K562 (cell line): ENCODE results near the gene LENG9.

Source experiments
- BRF1 ChIP-seq: IDR thresholded peaks from 3 replicates; pipeline ENCODE4 v1.6.1; 2011; ENCODE audit warnings: borderline replicate concordance, mild to moderate bottlenecking; ENCODE audit not compliant: insufficient read length; ENCODE audit errors: extremely low read depth
- CREB1 ChIP-seq, 2 experiments: sonication (generic) in 1 of 2; formaldehyde crosslinking in 1 of 2; IDR thresholded peaks; 2 replicates each; pipeline versions ENCODE4 v1.6.1 to v1.8.0; 2012 to 2022; ENCODE audit warnings: inconsistent platforms in 1 of 2, mild to moderate bottlenecking in 1 of 2, missing genetic modification reagents in 1 of 2, moderate library complexity in 1 of 2
- EZH2 ChIP-seq: IDR thresholded peaks from 2 replicates; pipeline ENCODE4 v1.6.1; 2012; ENCODE audit warnings: low read depth, mild to moderate bottlenecking, inconsistent platforms, low read length, borderline replicate concordance
- MTA1 ChIP-seq: fragments of 450-650 bp; IDR thresholded peaks from 2 replicates; pipeline ENCODE4 v1.6.1; 2017; ENCODE audit warnings: borderline replicate concordance
- TAF1 ChIP-seq: IDR thresholded peaks from 2 replicates; pipeline ENCODE4 v1.6.1; 2011; ENCODE audit warnings: mild to moderate bottlenecking, low read length, moderate library complexity; ENCODE audit not compliant: insufficient read depth, control insufficient read depth, severe bottlenecking; ENCODE audit errors: extremely low read depth
- TCF7L2 ChIP-seq: fragments of 150-350 bp; IDR thresholded peaks from 2 replicates; pipeline ENCODE4 v1.6.1; 2016; ENCODE audit warnings: low read depth, mild to moderate bottlenecking, low read length, moderate library complexity
- TRIM28 ChIP-seq: fragments of 450-650 bp; IDR thresholded peaks from 2 replicates; pipeline ENCODE4 v1.6.1; 2017
- ZNF184 ChIP-seq: sonication (generic); formaldehyde crosslinking; IDR thresholded peaks from 2 replicates; pipeline ENCODE4 v1.5.0; 2020; ENCODE audit warnings: missing genetic modification reagents

DNA sequence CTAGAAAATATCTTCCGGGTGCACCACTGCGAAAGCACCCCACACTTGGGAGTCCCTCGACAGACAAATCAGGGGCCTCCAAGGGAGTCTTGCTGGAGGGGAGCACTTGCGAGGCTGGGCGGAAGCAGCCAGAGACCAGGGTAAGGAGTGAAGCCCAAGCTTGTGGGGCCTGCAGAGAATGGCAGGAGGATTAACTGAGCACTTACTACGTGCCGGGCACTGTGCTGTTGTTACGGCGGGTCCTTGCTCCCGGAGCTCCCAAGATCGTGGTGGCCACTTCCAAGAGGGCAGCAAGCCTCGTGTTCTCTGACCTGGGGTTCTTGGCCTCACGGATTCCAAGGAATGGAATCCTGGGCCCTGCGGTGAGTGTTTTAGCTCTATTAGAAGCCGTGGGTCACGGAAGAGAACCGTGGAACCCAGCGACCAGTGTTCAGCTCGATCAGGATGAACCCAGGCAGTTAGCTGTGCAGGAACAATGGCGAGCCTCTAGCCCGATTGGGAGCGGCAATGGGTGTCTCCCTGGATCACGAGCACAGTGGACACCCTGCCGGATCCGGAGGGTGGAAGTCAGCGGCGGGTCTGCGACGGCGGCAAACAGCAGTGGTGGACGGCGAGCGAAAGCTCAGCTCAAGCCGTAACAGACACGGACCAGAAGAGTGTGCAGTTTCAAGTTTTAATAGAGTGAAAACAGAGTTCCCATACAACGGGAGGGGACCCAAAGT, 38.8 kb downstream of the LENG9 start:
- TF ChIP-seq BRF1 (no peak), EZH2 (no peak), TRIM28 (no peak), TCF7L2 (no peak), ZNF184 (CRISPR knock-in tag) (no peak), CREB1 (IDR thresholded peaks at IDR 0.05) (no peak), CREB1 (CRISPR knock-in tag; IDR thresholded peaks at IDR 0.05) (no peak), TAF1 (no peak), MTA1 (no peak)
